Testis (tissue), 5 donors: ENCODE measurements around the gene ABCC9. TPM values are rescaled to one million over a fixed set of nuclear protein-coding genes. Genes with fewer than 3 reads are reported as not detected.

Source experiments
- DNase-seq: peaks from one replicate; pipeline ENCODE4 v3.0.0-alpha.2; 2019
- H3K27ac ChIP-seq, 2 donors: fragments of 200-600 bp; sonication (generic); one replicate each; pipeline ENCODE4 v1.5.1; 2019
- H3K27me3 ChIP-seq: fragments of 200-600 bp; sonication (generic); one replicate; pipeline ENCODE4 v1.5.1; 2019
- H3K36me3 ChIP-seq: fragments of 200-600 bp; sonication (generic); one replicate; pipeline ENCODE4 v1.5.1; 2017; ENCODE audit warnings: low read depth; ENCODE audit errors: missing control alignments
- H3K4me1 ChIP-seq: fragments of 200-600 bp; sonication (generic); one replicate; pipeline ENCODE4 v1.5.1; 2019
- H3K4me3 ChIP-seq, 2 donors: fragments of 200-600 bp; sonication (generic); one replicate each; pipeline ENCODE4 v1.5.1; 2017 to 2019
- H3K9me3 ChIP-seq: fragments of 200-600 bp; sonication (generic); one replicate; pipeline ENCODE4 v1.5.1; 2017
- POLR2A ChIP-seq: fragments of 450-650 bp; IDR thresholded peaks from one replicate; pipeline ENCODE4 v1.6.1; 2017; ENCODE audit warnings: antibody characterized with exemption, mild to moderate bottlenecking, moderate library complexity
- WGBS, 2 donors: methylation state at CpG; one replicate each; pipeline ENCODE4 v1.1.5; 2018; 5-methylcytosine and 5-hydroxymethylcytosine counted together
- intact Hi-C: fragments of 100-400 bp; cut with DNase I; formaldehyde crosslinking; loops from one replicate; pipeline ENCODE4 v1.15.1; 2023; ENCODE audit warnings: low total_unique reads
- long read RNA-seq, 2 donors: transcript quantifications; one replicate each; lab custom pipeline, GENCODE V29; 2026
- polyA plus RNA-seq: library from polyadenylated mRNA; stranded (reverse); fragments of 350-450 nt; fragmentation: Illumina TruSeq; extraction: RNeasy Lipid Tissue Mini Kit (QIAGEN cat#74804); gene quantifications from one replicate; pipeline ENCODE4 v1.2.3, GENCODE V29; 2014; ENCODE audit warnings: low read depth, low replicate concordance; ENCODE audit not compliant: insufficient read depth
- total RNA-seq, 2 donors: library from RNA; depleted of rRNA; stranded (reverse); fragments of >200 nt; gene quantifications; one replicate each; pipeline ENCODE4 v1.2.3, GENCODE V29; 2016
- TF ChIP-seq, protein P1 (sequence below), 3 experiments: fragments of 450-650 bp in 2 of 3; fragments of 200-600 bp in 1 of 3; sonication (generic) in 1 of 3; IDR thresholded peaks; one replicate each; pipeline ENCODE4 v1.5.1; 2016 to 2019; ENCODE audit warnings: antibody characterized with exemption in 3 of 3, mild to moderate bottlenecking in 2 of 3, moderate library complexity in 1 of 3

The ABCC9 gene
- total RNA-seq = 1 to 10 TPM; 2.3 to 2.7 TPM
- polyA plus RNA-seq = 2.1 TPM
- long read RNA-seq, donor 1 = 0 reads
- long read RNA-seq, donor 2 = 0 reads

DNA sequence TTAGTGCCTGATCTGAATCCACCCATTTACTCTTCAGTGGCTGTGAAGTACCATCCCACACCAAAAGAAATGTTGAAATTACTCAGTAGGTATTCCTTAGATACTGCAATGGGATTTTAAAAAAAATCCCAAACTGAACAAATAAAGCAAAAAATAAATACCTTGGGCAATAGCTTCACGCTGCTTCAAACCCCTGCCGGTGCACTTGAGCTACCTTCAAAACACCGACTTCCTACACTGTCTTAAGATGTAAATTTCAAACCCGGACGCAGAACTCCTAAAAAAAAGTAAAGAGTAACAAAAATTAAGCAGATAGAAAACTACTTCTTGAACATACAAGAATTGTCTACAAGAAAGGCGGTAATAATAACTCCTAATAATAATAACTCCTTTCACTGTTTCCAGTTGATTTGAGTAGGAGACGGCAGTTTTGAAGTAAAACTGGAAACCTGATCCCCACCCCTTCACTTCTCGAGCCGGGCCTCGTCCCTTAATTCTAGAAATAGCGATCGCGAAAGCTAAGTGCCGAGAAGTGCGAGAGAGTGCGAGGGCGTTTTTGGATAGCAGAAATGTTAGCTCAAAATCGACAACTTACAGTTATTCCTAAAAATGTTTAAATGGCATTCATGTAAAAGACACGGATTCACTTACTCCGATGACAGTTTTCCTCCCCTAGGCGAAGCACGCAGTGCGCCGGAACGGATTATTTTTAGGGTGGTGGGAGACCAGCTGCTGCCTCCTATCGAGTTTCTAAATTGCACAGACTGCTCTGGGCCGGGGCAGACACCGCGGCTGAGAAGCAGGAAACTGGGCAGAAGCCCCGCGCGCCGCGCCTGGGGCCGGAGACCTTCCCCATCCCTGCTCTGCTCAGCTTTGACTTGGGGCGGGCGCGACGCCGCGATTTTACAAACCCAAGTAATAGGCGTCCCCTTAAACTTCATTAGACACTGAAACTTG, at the start of gene ABCC9:
Gene ABCC9, minus strand, starts transcription at position 878 of the 957 bp plus-strand sequence. CDS start 4,752 bp downstream, outside the sequence.
- no peaks in the 10 kb centered on the region for H3K27me3 ChIP-seq
- intact Hi-C loops = no loop called here
- no peaks in the 10 kb centered on the region for H3K9me3 ChIP-seq
- no peaks in the 10 kb centered on the region for H3K4me1 ChIP-seq
- no peak for TF ChIP-seq POLR2A
- TF ChIP-seq, protein P1, sequence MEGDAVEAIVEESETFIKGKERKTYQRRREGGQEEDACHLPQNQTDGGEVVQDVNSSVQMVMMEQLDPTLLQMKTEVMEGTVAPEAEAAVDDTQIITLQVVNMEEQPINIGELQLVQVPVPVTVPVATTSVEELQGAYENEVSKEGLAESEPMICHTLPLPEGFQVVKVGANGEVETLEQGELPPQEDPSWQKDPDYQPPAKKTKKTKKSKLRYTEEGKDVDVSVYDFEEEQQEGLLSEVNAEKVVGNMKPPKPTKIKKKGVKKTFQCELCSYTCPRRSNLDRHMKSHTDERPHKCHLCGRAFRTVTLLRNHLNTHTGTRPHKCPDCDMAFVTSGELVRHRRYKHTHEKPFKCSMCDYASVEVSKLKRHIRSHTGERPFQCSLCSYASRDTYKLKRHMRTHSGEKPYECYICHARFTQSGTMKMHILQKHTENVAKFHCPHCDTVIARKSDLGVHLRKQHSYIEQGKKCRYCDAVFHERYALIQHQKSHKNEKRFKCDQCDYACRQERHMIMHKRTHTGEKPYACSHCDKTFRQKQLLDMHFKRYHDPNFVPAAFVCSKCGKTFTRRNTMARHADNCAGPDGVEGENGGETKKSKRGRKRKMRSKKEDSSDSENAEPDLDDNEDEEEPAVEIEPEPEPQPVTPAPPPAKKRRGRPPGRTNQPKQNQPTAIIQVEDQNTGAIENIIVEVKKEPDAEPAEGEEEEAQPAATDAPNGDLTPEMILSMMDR (IDR thresholded peaks at IDR 0.05) = no peak
- H3K36me3 ChIP-seq = no peaks in the 10 kb centered on the region
- WGBS, 2 donors = 1 to 2% methylated on average over 42 of the region's 42 CpGs
- H3K4me3 ChIP-seq = peak within 1 kb of the TSS; percentile 41 to 45
- DNase-seq = peak; percentile 39
- peak within 1 kb of the TSS in 1 of 2 donors; percentile 71 for H3K27ac ChIP-seq

DNA sequence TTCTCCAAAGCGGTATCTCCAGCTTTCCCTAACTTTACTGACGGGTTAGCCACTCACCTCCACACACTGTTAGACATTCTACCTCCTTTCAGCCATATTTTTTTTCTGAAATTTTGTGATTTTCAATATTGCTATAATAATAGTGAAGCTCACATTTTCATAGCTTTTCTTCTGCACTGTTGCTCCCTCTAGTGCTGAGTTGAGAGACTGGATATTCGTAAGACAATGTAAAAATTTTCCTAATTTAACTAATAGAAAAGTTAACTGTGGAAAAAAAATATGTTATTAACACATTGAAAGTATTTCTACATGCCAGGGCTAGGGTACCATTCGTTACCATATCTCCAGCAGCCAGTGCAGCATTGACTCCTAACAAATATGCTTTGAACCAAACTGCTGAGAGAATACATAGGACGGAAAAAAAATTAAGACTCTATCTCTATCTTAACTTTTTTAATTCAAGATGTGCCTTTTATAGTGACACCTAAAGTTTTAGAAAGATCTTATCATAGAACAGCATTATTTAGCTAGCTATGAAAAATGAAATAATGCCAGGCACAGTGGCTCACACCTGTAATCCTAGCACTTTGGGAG, 48.7 kb upstream of the ABCC9 start:
- intact Hi-C loops = loop anchor here (10.0 kb wide), 1 partner anchor 295 kb away; no protein-coding TSS in a partner anchor
- Histone ChIP-seq H3K9me3 (no peaks in the 10 kb centered on the region), H3K4me1 (no peaks in the 10 kb centered on the region), H3K4me3 (no peak overlapping the region), H3K27me3 (no peaks in the 10 kb centered on the region), H3K36me3 (no peaks in the 10 kb centered on the region), H3K27ac (no peak overlapping the region)
- DNase-seq = no peak
- WGBS, 2 donors = 59 to 60% methylated on average over 5 of the region's 5 CpGs
- TF ChIP-seq, protein P1 (IDR thresholded peaks at IDR 0.05) = peak in 2 of 3 experiments; percentile 41
- no peak for TF ChIP-seq POLR2A

DNA sequence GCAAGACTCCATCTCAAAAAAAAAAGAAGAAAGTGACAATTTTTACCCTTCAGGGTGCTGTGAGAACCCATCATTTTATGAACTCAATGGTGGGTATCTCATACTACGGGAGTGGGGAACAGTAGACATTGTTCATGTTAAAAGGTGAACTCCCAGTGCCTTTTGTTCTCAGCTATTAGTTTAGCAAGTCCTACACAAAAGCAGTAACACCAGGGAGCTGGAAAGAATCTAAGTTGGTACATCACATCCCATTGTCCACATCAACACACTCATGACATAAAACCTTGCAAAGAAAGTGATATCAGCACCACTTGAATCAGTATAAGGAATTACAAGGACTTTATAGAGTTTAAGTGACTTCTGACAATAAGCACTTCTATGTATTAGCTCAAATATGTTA, 47.4 kb upstream of the ABCC9 start:
- 92 to 100% methylated on average over 1 of the region's 1 CpG for WGBS, 2 donors
- intact Hi-C loops = loop anchor here (10.0 kb wide), 1 partner anchor 294 kb away; no protein-coding TSS in a partner anchor

DNA sequence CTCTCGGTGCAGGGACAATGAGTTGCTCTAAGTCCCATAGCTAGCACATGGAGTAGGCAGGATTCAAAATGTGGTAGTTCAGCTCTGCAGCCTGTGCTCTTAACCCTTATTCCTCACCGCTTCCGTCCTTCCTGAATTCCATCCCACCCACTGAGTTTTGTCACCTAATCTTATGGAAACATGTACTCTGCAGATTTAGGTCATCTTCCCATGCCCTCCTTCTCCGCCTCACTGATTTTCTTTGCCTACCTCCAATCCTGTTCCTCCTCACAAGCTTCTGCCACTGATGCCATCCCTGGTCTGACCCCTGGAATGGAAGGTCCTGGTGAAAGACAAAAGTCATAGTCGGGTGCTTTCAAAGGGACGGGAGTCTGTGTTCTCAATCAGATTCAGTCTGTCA, 46.5 kb upstream of the ABCC9 start:
- Histone ChIP-seq H3K4me1 (no peaks in the 10 kb centered on the region), H3K27ac (no peak overlapping the region), H3K36me3 (no peaks in the 10 kb centered on the region), H3K4me3 (no peak overlapping the region), H3K27me3 (no peaks in the 10 kb centered on the region), H3K9me3 (no peaks in the 10 kb centered on the region)
- 87 to 88% methylated on average over 6 of the region's 6 CpGs for WGBS, 2 donors
- intact Hi-C loops = loop anchor here (10.0 kb wide), 1 partner anchor 293 kb away; no protein-coding TSS in a partner anchor
- TF ChIP-seq, protein P1 (IDR thresholded peaks at IDR 0.05) = no peak
- TF ChIP-seq POLR2A = no peak
- DNase-seq = no peak

More for the DNA sequence above, 47.4 kb upstream of the ABCC9 start:
- Histone ChIP-seq H3K27ac (no peak overlapping the region), H3K9me3 (no peaks in the 10 kb centered on the region), H3K4me1 (no peaks in the 10 kb centered on the region), H3K27me3 (no peaks in the 10 kb centered on the region), H3K36me3 (no peaks in the 10 kb centered on the region), H3K4me3 (no peak overlapping the region)
- DNase-seq = no peak
- TF ChIP-seq POLR2A = no peak
- TF ChIP-seq, protein P1 (IDR thresholded peaks at IDR 0.05) = no peak
